ENCODE measurements around the gene PLPP7. TPM values are rescaled to one million over a fixed set of nuclear protein-coding genes. Genes with fewer than 3 reads are reported as not detected.
"Not testable (repeated sequence)": the region's sequence is repeated elsewhere in the genome, so short reads cannot be mapped to it uniquely, and the experiment has no call there.

The PLPP7 gene
- 10 to 100 TPM; 14.4 to 24.6 (median 21.5) TPM for total RNA-seq

DNA sequence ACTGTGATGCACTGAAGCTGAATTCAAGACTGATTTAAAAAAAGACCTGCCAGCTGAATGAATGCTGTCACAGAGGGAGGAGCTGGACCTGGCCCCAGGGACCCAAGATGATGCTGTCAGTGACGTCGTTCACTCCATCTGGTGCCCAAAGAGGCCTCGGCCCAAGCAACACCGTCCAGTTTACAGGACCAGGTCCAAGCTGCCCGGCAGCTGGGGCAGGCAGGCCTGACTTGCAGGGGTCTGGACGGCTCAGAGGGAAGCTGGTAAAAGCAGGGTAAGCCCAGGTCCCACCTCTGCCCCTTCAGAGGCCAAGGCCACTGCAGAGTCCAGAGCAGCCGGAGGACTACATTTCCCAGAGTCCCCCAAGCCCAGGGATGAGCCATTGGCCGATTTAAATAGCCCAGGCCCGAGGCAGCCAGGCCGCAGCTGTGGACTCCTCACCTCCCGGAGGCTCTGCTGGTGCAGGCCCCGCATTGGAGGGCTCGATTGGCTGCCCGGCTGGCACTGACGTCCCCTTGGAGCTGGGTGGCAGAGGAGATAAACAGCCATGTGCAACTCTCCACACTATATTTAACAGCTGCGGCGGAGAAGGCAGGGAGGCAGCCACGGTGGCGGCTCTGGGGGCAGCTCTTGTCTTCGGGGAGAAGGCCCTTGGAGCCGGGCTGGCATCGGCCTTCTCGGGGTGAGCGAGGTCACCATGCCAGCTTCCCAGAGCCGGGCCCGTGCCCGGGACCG, at the start of gene PLPP7:
PLPP7 (plus strand) TSS at position 423 of the 735 bp plus-strand sequence; CDS start at position 698, 275 bp downstream.
- Histone ChIP-seq H3K27ac (peak within 1 kb of the TSS; percentile 48 to 83 (median 69)), H3K4me1 (peaks cover 0 to 15% (median 0%) of the 10 kb centered on the region in 4 donors), H3K27me3 (no peaks in the 10 kb centered on the region), H3K9me3 (no peaks in the 10 kb centered on the region), H3K4me3 (peak within 1 kb of the TSS; percentile 32 to 71 (median 48)), H3K36me3 (peaks cover 0 to 6% (median 0%) of the 10 kb centered on the region in 3 donors)
- WGBS, 2 donors = 27 to 42% methylated on average over 16 to 23 of the region's 28 CpGs
- TF ChIP-seq, protein P1, sequence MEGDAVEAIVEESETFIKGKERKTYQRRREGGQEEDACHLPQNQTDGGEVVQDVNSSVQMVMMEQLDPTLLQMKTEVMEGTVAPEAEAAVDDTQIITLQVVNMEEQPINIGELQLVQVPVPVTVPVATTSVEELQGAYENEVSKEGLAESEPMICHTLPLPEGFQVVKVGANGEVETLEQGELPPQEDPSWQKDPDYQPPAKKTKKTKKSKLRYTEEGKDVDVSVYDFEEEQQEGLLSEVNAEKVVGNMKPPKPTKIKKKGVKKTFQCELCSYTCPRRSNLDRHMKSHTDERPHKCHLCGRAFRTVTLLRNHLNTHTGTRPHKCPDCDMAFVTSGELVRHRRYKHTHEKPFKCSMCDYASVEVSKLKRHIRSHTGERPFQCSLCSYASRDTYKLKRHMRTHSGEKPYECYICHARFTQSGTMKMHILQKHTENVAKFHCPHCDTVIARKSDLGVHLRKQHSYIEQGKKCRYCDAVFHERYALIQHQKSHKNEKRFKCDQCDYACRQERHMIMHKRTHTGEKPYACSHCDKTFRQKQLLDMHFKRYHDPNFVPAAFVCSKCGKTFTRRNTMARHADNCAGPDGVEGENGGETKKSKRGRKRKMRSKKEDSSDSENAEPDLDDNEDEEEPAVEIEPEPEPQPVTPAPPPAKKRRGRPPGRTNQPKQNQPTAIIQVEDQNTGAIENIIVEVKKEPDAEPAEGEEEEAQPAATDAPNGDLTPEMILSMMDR (IDR thresholded peaks at IDR 0.05) = no peak
- TF ChIP-seq POLR2A (IDR thresholded peaks at IDR 0.05) = peak in 1 of 2 donors; percentile 63
- peak in 1 of 2 donors; percentile 64 for TF ChIP-seq EP300 (IDR thresholded peaks at IDR 0.05)
- DNase-seq (ENCODE audit: low spot score in 2 of 2) = peak; percentile 61 to 67

DNA sequence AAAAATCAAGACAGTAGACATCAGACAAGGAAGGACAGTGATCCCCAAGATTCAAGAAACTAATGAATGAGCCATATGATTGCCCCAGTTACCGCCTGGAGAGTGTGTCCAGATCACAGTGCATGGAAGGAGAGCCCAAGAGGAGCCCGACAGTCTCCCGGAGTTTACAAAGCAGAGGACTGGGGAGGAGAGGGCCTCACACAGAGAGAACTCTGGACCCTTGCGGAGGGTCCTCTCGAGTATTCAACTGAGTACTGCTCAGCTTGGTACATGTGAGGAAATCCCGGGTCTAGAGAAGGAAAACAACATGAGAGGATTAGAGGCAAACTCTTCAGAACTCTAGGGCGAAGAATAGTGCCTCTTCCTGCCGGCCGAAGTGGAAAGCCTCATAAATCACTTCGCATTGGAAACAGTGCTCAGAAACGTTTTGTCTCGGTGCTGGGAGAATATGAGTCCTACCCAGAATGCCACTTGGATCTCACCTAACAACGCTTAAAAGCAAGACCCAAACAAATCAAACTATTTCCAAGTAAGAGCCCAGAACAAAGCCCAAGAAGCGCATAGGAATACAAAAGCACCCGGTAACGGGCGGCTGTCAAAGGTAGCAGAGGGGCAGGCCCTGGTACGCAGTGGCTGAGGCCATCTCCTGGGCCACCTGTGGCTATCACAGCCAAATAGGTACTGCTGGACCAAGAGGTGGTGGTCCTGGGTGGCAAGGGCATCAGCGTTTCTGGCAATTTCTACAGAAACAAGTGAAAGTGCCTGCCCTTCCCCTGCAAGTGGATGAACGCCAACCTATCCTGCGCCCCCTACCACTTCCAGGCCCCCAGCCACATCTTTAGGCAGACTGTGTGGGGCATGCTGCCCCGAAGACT, 49.2 kb upstream of the PLPP7 start:
- WGBS, 2 donors = 69 to 75% methylated on average over 22 of the region's 22 CpGs
- no peak for DNase-seq (ENCODE audit: low spot score in 2 of 2)
- TF ChIP-seq EP300 (IDR thresholded peaks at IDR 0.05) (no peak), POLR2A (IDR thresholded peaks at IDR 0.05) (no peak)
- TF ChIP-seq, protein P1 (IDR thresholded peaks at IDR 0.05) = no peak

DNA sequence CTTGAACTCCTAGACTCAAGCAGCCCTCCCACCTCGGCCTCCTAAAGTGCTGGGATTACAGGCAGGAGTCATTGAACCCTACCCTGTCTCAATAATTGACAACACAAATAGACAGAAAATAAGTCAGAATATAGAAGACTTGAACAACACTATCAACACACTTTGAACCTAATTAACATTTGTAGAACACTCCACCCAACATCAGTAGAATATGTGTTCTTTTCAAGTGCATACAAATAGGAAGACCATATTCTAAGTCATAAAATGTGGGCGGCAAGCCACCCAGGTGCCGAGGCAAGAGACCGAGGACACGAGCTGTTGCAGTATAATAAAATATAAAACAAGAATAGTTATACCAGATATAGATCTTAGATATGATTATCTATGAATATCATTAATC, 45.2 kb upstream of the PLPP7 start:
- WGBS, 2 donors = 84 to 92% methylated on average over 5 of the region's 5 CpGs
- H3K9me3 ChIP-seq; H3K27me3 ChIP-seq; H3K27ac ChIP-seq; H3K4me1 ChIP-seq; DNase-seq (ENCODE audit: low spot score in 2 of 2); H3K4me3 ChIP-seq; H3K36me3 ChIP-seq: not testable (repeated sequence)

More for the DNA sequence above, 49.2 kb upstream of the PLPP7 start:
- H3K27ac ChIP-seq = no peak overlapping the region
- no peak overlapping the region for H3K4me3 ChIP-seq
- H3K27me3 ChIP-seq = peaks cover 0 to 11% of the 10 kb centered on the region in 2 donors
- H3K36me3 ChIP-seq = peaks cover 0 to 11% (median 0%) of the 10 kb centered on the region in 3 donors
- H3K9me3 ChIP-seq = peaks cover 0 to 6% (median 0%) of the 10 kb centered on the region in 4 donors
- H3K4me1 ChIP-seq = peaks cover 0 to 19% (median 11%) of the 10 kb centered on the region in 4 donors

DNA sequence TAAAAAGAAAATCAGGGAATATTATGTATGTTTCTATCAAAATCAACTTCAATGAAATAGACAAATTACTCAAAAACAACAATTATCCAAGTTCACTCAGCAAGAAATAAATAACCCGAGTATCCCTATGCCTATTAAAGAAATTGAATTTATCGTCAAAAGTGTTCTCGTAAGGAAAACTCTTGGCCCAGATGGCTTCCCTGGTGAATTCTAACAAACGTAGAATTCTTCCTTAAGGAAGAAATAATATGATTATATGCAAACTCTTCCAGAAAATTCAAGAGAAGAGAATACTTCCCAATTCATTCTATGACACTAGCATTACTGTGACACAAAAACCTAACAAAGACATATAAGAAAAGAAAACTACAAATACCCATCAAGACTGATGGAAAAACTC, 42.9 kb upstream of the PLPP7 start:
- Histone ChIP-seq H3K9me3 (peaks cover 0 to 6% (median 0%) of the 10 kb centered on the region in 4 donors), H3K4me3 (no peak overlapping the region), H3K4me1 (no peaks in the 10 kb centered on the region), H3K36me3 (no peaks in the 10 kb centered on the region), H3K27me3 (no peaks in the 10 kb centered on the region), H3K27ac (no peak overlapping the region)
- TF ChIP-seq EP300 (IDR thresholded peaks at IDR 0.05) (no peak), POLR2A (IDR thresholded peaks at IDR 0.05) (no peak)
- TF ChIP-seq, protein P1 (IDR thresholded peaks at IDR 0.05) = no peak
- WGBS, 2 donors = 62% methylated on average over 4 of the region's 4 CpGs
- no peak for DNase-seq (ENCODE audit: low spot score in 2 of 2)

DNA sequence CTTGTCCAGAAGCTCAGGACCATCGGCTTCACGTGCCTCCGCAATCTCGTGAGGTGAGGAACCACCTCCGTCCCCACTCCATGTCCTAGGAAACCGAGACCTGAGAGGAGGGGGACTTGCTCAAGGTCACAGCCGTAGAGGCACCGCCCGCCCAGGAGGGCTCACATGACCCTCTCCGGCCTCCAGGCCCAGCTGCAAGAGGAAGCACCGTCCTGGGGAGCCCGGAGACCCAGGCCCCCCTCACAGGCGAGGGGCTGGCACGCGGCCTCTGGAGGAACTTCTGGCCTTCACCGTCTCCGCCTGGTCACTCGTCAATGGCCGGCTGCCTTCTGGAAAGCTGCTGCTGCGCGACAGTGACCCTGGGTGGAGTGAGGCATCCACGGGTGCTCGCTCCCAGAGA, 37.4 kb upstream of the PLPP7 start:
- Histone ChIP-seq H3K36me3 (no peaks in the 10 kb centered on the region), H3K9me3 (no peaks in the 10 kb centered on the region), H3K4me3 (peak overlapping the region in 2 of 4 donors; percentile 27 to 42), H3K4me1 (peaks cover 0 to 21% (median 9%) of the 10 kb centered on the region in 4 donors), H3K27ac (peak overlapping the region in 3 of 4 donors; percentile 53 to 56 (median 54)), H3K27me3 (no peaks in the 10 kb centered on the region)
- no peak for TF ChIP-seq POLR2A (IDR thresholded peaks at IDR 0.05)
- TF ChIP-seq EP300 (IDR thresholded peaks at IDR 0.05) = no peak
- TF ChIP-seq, protein P1 (IDR thresholded peaks at IDR 0.05) = no peak
- WGBS, 2 donors = 88% methylated on average over 5 to 21 of the region's 23 CpGs
- DNase-seq (ENCODE audit: low spot score in 2 of 2) = no peak
